Measurements from ENCODE around the gene ADAM29.
"Not testable (repeated sequence)": the region's sequence is repeated elsewhere in the genome, so short reads cannot be mapped to it uniquely, and the experiment has no call there.

Gene ADAM29

GRCh38 chr4:174973336-174973735 is 55.2 kb downstream of the ADAM29 start:
- Histone ChIP-seq H3K9me3 (no peaks in the 10 kb centered on the region), H3K36me3 (no peaks in the 10 kb centered on the region)
- TF ChIP-seq, protein P1, sequence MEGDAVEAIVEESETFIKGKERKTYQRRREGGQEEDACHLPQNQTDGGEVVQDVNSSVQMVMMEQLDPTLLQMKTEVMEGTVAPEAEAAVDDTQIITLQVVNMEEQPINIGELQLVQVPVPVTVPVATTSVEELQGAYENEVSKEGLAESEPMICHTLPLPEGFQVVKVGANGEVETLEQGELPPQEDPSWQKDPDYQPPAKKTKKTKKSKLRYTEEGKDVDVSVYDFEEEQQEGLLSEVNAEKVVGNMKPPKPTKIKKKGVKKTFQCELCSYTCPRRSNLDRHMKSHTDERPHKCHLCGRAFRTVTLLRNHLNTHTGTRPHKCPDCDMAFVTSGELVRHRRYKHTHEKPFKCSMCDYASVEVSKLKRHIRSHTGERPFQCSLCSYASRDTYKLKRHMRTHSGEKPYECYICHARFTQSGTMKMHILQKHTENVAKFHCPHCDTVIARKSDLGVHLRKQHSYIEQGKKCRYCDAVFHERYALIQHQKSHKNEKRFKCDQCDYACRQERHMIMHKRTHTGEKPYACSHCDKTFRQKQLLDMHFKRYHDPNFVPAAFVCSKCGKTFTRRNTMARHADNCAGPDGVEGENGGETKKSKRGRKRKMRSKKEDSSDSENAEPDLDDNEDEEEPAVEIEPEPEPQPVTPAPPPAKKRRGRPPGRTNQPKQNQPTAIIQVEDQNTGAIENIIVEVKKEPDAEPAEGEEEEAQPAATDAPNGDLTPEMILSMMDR (IDR thresholded peaks at IDR 0.05; ENCODE audit: low read depth, low read length): no peak

DNA sequence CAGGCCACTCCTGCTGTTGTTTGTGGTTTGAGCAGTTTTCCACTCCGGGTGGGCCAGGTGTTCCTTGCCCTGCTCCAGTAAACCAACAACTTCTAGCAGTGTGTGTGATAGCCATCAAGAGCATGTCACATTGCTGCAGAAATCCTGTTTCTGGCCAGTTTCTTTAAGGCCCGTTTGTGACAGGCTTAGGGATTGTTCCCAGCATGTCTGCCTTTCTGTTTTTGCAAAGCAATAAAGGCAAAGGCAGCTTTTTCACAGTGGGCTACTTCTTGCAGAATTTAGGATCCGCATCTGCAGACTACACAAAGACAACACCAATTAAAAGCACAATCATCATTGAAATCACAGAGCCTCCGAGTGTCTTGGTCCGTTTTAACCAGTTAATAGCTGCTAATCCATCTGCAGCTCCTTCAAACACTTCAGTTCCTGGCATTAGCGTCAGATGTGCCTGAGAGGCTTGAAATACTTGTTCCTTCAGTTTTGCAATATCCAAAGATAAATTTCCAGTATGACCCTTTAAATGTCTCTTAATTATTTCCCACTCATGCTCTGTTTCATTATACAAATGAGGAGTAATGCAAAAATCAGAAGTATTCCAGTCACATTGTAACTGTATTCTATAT is 65.1 kb downstream of the ADAM29 start:
- DNase-seq: no peak
- Histone ChIP-seq H3K36me3 (no peaks in the 10 kb centered on the region), H3K4me3 (ENCODE audit: low read depth, low read length) (no peak overlapping the region), H3K9me3 (no peaks in the 10 kb centered on the region), H3K4me1 (no peaks in the 10 kb centered on the region), H3K27me3 (no peaks in the 10 kb centered on the region)
- TF ChIP-seq, protein P1 (IDR thresholded peaks at IDR 0.05; ENCODE audit: low read depth, low read length): no peak

More at GRCh38 chr4:174973336-174973735, 55.2 kb downstream of the ADAM29 start:
- no peak for DNase-seq
- H3K27me3 ChIP-seq: no peaks in the 10 kb centered on the region
- no peaks in the 10 kb centered on the region for H3K4me1 ChIP-seq
- no peak overlapping the region for H3K4me3 ChIP-seq (ENCODE audit: low read depth, low read length)

GRCh38 chr4:174983870-174984269 is 65.7 kb downstream of the ADAM29 start:
- not testable (repeated sequence) for H3K9me3 ChIP-seq; H3K27me3 ChIP-seq; H3K4me3 ChIP-seq (ENCODE audit: low read depth, low read length); DNase-seq; H3K36me3 ChIP-seq; H3K4me1 ChIP-seq

DNA sequence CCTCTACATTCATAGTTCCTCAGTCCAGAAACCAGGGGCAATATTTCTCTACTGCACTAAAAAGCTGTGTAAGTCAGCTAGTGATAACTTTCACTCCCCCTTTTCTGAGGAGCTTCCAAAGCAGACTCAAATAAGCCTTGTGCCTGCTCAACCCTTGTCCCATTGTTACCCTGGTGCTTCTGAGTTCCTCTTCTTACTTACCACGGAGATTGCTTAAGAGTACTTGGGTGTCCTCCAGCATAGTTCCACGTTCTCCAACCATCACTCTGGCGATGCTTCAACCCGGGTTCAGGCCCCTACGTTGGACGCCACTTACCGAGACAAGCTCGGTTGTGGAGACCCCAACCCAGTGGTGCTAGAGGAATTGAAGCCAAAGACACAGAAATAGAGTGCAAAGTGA is 71.6 kb downstream of the ADAM29 start:
- TF ChIP-seq, protein P1 (IDR thresholded peaks at IDR 0.05; ENCODE audit: low read depth, low read length): no peak
- Histone ChIP-seq H3K36me3 (no peaks in the 10 kb centered on the region), H3K27me3 (no peaks in the 10 kb centered on the region), H3K9me3 (no peaks in the 10 kb centered on the region), H3K4me3 (ENCODE audit: low read depth, low read length) (no peak overlapping the region), H3K4me1 (no peaks in the 10 kb centered on the region)
- DNase-seq: no peak

GRCh38 chr4:174993916-174994315 is 75.8 kb downstream of the ADAM29 start:
- H3K4me1 ChIP-seq: no peaks in the 10 kb centered on the region
- H3K36me3 ChIP-seq: no peaks in the 10 kb centered on the region
- no peak for DNase-seq
- H3K27me3 ChIP-seq: no peaks in the 10 kb centered on the region
- no peaks in the 10 kb centered on the region for H3K9me3 ChIP-seq
- TF ChIP-seq, protein P1 (IDR thresholded peaks at IDR 0.05; ENCODE audit: low read depth, low read length): no peak
- no peak overlapping the region for H3K4me3 ChIP-seq (ENCODE audit: low read depth, low read length)

- TF ChIP-seq, protein P1 (IDR thresholded peaks at IDR 0.05; ENCODE audit: low read depth, low read length): no peak
- no peaks in the 10 kb centered on the region for H3K36me3 ChIP-seq
- H3K4me3 ChIP-seq (ENCODE audit: low read depth, low read length): no peak overlapping the region
- no peaks in the 10 kb centered on the region for H3K4me1 ChIP-seq
- no peaks in the 10 kb centered on the region for H3K9me3 ChIP-seq
- no peaks in the 10 kb centered on the region for H3K27me3 ChIP-seq
- no peak for DNase-seq
These were observed 77.9 kb downstream of the ADAM29 start for GRCh38 chr4:174996079-174996478.
